ENCODE results near the gene ADCY4.

DNA sequence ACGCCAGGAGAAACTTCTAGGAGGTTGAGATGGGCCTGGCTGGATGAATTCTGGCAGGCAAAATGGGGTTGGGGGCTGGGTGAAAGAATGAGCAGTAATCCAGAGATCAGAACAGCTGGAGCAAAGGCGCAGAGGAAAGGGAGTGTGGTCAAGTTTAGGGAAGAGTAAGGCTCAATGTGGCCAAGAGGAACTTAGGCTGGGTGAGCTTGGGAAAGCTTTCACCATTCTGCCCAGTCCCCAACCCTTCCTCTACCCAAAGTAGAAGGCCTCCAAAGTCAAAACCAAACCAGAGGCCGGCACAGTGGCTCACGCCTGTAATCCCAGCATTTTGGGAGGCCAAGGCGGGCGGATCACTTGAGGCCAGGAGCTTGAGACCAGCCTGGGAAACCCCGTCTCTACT lies 53.2 kb downstream of the ADCY4 start:
- TF ChIP-seq, protein P1, sequence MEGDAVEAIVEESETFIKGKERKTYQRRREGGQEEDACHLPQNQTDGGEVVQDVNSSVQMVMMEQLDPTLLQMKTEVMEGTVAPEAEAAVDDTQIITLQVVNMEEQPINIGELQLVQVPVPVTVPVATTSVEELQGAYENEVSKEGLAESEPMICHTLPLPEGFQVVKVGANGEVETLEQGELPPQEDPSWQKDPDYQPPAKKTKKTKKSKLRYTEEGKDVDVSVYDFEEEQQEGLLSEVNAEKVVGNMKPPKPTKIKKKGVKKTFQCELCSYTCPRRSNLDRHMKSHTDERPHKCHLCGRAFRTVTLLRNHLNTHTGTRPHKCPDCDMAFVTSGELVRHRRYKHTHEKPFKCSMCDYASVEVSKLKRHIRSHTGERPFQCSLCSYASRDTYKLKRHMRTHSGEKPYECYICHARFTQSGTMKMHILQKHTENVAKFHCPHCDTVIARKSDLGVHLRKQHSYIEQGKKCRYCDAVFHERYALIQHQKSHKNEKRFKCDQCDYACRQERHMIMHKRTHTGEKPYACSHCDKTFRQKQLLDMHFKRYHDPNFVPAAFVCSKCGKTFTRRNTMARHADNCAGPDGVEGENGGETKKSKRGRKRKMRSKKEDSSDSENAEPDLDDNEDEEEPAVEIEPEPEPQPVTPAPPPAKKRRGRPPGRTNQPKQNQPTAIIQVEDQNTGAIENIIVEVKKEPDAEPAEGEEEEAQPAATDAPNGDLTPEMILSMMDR (IDR thresholded peaks at IDR 0.05) = no peak
- TF ChIP-seq POLR2A (IDR thresholded peaks at IDR 0.05) = no peak

All from right lobe of liver (tissue), 4 donors.